ENCODE results near the gene SLC25A22.
A peak's percentile ranks its signal among the peaks of the same experiment; 100 is the strongest.

Gene SLC25A22

DNA sequence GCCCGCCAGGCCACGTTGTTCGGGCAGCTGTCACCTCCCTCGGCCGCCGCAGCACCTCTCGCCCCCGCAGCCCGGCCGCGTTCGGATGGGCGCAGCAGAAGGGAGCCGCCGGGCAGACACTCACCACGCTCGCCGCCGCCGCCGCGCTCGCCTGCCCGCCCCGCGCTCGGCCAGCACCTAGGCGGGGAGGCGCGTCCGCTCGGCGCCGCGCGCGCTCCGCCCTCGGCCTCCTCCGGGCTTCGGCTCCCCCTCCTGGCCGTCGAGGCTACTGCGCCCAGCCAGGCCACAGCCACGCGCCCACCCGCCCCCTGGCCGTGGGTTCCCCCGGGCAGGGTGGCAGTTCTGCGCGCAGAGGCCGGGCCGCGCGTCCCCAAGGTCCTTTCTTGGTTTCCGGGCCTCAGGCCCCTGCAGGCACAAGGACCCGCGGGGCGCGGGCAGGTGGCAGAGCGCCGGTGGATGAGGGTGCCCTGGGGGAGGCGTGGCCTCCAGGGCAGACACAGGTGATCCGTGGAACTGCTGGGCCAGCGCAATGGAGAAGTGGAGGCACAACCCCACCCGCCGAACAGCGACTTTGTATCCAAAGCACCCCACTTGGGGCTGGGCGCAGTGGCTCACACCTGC, at the start of gene SLC25A22:
TSS of gene SLC25A22 (minus strand) at position 189 of the 621 bp plus-strand sequence. CDS start 3,275 bp downstream, outside the sequence.
- peak; percentile 75 for DNase-seq

- no peak for DNase-seq
Observed at GRCh38 chr11:847876-848275, 49.8 kb upstream of the SLC25A22 start.

DNA sequence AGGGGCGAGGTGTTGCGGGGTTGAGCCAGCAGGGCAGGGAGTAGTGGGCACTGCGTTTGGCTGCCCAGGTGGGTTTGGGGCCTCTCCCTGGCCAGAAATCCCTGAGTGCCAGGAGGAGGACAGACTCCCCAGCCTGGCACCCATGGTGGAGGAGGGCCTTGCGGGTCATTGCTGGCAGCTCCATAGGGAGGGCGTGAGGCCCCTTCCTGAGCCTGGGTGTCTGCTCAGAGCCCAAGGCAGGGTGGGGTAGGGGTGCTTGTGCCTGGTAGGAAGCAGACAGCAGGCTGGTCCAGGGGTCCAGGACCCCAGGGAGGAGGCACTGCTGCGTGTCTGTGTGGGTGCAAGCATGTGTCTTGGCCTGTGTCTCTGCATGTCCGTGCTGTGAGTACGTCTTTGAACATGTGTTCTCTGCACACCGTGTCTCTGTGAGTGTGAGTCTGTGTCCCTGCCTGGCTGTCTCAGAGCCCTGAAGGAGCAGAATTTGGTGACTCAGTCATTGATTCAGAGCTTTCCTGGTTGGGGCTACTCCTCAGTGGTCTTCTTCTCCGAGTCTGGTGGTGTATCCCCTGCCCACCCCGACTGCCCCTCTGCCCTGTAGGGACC, 48.5 kb upstream of the SLC25A22 start:
- DNase-seq, result no peak

GRCh38 chr11:845872-846495, 47.9 kb upstream of the SLC25A22 start:
- DNase-seq, result no peak

DNA sequence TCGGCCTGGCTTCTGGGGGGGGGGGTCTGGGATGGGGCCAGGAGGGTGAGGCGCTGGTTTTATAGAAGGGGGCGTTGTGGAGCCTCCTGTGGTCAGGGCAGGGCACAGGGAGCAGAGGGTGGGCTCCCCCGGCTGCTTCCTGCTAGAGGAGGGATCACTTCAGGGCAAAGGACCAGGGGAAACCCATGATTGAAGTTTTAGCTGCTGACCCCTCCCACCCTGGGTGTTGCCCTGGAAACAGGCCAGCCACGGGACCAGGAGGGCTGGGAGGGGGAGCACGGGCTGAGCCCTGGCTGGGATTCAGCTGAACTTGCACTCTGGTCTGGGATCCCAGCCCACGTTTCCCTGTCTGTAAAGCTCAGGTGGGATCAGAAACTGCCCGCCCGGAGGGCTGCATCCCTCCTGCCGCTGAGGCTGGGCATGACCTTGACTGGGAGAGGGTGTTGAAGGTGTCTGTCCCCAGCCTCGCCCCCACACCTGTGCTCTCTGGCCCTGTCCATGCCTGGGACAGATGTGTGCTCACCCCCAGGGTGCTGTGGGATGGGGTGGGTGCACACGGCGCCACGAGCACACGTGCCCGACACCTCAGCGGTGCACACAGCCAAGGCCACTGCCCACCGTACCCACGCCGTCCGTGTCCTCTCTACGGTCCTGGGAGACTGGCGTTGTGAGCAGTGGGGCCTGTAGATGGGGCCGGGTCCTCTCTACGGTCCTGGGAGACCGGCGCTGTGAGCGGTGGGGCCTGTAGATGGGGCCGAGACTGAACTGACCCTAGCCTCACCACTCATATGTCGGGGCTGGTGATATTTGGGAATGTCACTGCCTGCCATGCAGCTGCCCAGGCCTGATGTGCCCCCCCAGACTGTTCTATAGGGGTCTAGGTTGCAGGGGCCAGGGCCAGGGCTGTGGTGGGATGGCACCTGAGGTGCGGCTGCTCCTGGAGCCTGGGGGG, 46.9 kb upstream of the SLC25A22 start:
- DNase-seq, result peak; percentile 65

GRCh38 chr11:843818-844692, 46.0 kb upstream of the SLC25A22 start:
- DNase-seq, result peak; percentile 74

DNA sequence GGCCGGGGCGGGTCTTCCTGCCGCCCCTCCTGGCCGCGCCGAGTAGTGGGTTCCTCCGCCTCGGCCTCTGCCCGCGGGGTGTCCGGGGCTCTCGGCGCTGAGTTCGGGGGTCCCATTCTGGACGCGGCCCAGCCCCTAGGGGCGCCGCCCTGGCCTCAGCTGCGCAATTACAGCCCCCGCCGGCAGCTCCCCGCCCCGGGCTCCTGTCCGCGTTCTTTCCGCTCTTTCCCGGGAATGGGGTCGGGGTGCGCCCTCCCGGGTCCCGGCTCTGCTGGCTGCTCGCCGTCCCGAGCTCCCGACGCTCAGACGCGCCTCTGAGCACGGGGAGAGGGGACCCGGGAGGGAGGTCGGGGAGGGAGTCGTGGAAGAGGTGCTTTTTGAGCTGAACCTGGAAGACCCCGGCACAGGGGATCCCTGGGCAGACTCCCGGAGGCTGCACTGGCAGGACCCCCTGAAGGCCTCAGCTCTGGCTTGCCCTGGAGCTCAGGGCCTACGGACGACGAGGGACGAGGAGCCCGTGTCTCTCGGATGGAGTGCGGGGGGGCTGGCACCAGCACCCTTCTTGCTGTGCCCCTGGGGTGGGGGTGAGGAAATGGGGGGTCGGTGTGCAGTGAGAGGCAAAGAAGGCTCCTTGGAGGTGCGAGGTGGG, 45.1 kb upstream of the SLC25A22 start:
- no peak for DNase-seq

- DNase-seq, result peak; percentile 83
Observed at GRCh38 chr11:842370-843002, 44.4 kb upstream of the SLC25A22 start, which contains the start of the genes POLR2L and TSPAN4. TSS of gene POLR2L (minus strand) at chr11:842529. CDS start at chr11:842508, 21 bp downstream. TSS of gene TSPAN4 (plus strand) at chr11:842852. CDS start at chr11:850305, 7,453 bp downstream.

DNA sequence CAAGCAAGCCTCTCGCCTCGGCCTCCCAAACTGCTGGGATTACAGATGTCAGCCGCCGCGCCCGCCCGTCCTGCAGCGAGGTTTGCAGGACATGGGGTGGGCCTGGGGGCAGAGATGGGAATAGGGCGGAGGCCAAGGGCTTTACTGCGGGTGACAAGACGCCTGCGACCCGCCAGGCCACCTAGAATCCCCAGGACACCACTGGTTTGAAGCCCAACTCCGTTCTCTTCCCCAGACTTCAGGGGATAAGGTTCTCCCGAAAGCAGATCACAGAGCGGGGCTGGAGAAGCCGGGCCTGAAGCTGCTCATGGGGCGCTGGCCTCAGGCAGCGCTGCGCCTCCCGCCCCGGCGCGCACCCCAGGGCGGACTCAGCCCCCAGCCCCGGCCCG, 43.9 kb upstream of the SLC25A22 start:
- DNase-seq, result no peak

DNA sequence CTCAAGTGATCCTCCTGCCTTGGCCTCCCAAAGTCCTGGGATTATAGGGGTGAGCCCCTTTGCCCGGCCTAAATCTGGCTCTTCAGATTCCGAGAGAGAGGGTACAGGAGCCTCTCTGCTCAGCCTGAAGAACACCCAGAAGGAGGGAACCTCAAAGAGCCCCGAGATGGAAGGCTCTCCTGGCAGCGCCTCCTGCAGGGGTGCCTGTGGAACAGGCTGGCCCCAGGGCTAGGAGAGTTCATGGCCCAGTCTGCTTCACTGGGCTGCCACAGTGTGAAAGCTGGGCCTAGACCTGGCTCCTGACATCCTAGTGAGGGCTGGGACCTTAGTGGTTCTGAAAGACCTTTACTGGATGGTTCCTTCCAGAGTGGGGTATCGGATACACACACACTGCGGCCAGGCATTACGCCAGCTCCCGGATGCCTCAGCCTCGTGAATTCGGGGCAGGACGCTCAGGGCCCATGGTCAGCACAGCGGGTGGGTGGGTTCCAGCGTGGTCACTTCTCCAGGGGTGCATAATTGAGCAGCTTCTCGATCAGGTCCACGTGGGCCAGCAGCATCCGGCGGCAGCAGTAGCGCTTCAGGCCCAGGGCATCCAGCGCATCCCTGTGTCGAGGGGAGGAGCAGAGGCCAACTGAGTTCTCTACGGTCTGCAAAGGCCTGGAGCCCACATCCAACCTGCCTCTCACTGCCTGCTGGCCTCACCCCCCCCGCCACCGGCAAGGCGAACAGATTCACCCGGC, 42.0 kb upstream of the SLC25A22 start:
- DNase-seq, result no peak

- DNase-seq, result no peak
Observed at GRCh38 chr11:839280-839623, 41.2 kb upstream of the SLC25A22 start.

DNA sequence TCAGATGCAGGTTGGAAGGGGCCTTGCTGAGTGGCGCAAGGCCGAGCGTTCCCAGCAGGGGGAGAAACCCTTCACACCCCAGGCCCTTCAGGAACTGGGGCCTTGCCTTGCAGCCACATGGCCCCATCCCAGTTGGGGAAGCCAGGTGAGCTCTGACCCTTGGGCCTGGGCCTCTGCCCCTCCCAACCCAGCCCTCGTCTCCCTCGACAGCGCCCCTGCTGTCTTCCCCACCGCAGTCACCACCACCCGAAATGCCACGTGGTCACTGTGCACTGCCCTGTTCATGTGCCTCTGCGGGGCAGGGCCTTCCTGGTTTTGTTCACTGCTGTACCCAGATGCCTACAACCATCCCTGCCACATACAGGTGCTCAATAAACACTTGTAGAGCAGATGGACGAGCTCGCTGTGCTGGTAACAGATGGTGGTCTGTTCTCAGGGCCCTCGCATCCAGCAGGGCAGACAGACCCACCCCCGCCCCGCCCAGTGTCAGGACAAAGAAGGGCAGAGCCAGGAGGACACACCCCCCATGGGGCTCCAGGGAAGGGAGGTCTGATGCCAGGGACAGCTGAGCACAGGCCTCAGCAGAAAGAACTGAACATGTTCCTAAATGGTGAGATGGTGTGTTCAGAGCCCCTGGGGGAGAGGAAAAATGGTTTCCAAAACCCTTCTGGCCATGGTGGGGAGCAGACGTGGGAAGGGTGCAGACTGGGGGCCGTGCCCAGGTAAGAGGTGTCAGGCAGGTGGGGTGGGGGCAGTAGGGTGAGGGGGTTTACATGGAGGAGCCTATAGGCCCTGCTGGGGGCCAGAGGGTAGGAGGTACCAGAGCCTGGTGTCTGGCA, 40.6 kb upstream of the SLC25A22 start:
- no peak for DNase-seq

DNA sequence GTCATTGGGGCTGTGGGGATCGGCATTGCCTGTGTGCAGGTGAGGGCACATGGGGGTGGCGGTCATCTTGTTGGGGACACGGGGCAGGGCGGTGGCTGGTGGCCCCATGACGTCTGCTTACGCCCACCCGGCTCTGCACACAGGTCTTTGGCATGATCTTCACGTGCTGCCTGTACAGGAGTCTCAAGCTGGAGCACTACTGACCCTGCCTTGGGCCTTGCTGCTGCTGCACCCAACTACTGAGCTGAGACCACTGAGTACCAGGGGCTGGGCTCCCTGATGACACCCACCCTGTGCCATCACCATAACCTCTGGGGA, 39.9 kb upstream of the SLC25A22 start:
- no peak for DNase-seq

GRCh38 chr11:837189-837989, 39.3 kb upstream of the SLC25A22 start:
- DNase-seq, result no peak

DNA sequence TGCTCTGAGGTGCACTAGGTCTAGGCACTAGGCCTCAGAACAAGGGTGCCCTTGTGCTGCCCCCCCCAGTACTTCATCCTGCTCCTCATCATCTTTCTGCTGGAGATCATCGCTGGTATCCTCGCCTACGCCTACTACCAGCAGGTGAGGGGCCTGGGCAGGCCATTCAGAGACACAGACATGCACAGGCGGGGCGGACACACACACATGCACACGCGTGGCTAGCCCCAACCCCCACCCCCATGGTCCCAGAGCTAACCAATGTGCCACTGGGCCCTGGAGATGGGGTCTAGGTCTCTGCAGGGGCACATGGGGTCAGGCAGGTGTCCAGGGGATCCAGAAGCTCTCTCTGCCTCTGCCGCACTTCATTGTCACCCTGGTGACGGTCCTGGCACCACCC, 38.6 kb upstream of the SLC25A22 start:
- DNase-seq, result no peak

- no peak for DNase-seq
Observed at GRCh38 chr11:836274-836673, 38.2 kb upstream of the SLC25A22 start.

GRCh38 chr11:834371-835316, 36.6 kb upstream of the SLC25A22 start:
- peak; percentile 58 for DNase-seq

Measured in CD4-positive, alpha-beta T cell treated with Interleukin-15 for 1 hour (primary cell).